GM21576 (cell line): ENCODE measurements around the gene CYB5R2.
"Not testable (repeated sequence)": the region's sequence is repeated elsewhere in the genome, so short reads cannot be mapped to it uniquely, and the experiment has no call there.

Experiments
- ATAC-seq: cut with Tn5 transposase; IDR thresholded peaks from one replicate; pipeline ENCODE4 v1.9.1; 2021; ENCODE audit warnings: mild to moderate bottlenecking, moderate library complexity; ENCODE audit not compliant: unreplicated experiment

CYB5R2 gene

GRCh38 chr11:7670641-7671040, 2.7 kb downstream of the CYB5R2 start:
- no peak for ATAC-seq

- ATAC-seq, result no peak
These were observed 4.4 kb downstream of the CYB5R2 start for GRCh38 chr11:7668911-7669310.

- no peak for ATAC-seq
These were observed 4.8 kb downstream of the CYB5R2 start for GRCh38 chr11:7668464-7668863.

GRCh38 chr11:7667460-7667859, 5.8 kb downstream of the CYB5R2 start:
- no peak for ATAC-seq

DNA sequence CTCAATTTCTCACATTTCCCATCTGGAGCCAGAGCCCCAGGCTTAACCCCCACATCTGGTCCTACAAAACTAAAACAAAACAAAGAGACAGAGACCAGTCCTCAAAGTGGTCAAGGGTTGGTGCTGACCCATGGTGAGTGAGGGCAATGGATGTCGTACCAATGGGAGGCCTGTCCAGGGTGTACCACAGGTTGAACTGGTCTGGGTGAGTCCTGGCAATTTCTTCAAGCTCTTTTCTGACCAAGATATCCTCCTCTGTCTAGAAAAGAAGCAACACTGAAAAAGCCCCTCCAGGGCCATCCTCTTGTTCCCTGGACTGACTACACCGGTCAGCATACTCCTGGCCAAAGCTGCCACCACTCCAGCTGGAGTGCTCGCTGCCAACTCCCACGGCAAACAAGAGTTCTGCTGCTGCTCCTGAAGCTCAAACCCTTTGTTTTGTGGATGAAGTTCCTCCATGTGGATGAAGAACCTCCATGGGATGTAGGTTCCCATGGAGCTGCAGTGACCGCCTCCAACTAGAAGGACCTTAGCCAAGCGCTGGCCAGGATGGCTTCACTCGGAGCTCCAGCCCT, 6.9 kb downstream of the CYB5R2 start:
- no peak for ATAC-seq

DNA sequence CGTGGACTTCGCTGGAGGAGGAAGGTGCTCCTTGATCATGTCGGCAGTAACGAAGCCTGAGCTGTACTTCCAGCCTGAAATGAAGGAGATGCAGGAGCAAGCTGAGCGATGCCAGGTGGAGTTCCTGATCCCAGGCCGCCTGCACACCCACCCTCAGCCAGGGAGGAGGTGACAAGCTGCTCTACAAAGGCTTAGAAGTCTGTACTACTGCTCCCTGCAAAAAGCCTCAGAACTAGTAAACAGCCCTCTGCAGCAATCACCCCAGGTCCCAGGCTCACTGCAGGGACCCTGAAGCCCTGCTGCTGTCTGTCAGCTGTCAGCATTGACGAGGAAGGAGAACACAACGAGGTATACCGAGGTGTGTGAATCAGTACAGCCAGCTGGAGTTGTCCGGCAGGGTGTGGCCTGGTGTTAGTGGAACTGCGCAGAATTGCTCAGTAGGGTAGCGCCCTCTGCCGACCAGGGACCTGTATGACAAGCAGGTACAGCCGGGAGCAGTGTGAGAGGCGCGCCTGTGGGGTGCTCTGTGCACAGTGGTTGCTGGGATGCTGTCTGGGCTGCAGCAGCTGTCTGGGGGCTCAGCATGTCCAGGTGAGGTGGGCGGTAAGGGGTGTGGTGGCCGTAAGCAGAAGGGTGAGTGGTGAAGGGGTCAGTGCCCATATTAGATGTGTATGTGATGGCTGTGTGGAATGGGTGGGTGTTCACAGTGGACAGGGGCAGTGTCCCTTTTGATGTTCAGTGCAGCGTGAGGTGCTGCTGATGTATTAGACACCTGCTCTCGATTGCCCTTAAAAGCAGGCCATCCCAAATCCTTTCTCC, 7.6 kb downstream of the CYB5R2 start:
- ATAC-seq, result peak; percentile 98

DNA sequence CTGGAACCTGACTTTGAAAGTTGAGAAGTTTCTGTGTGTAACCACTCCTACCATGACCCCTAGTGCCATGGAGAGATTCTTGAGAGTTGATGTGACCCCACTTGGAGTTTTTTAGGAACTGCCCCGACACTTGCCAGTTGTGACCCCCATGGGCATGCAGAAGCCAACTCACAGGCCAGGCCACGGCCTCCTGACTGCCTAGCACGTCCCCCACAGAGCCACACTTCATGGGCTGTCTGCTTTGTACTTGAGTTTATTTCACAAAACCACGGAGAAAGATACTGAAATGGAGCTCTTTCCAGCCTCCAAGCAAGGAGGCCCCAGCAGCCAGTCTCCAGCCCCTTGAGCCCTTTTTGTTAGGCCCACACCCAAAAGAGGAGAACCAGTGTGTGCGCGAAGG, 8.4 kb downstream of the CYB5R2 start:
- ATAC-seq, result no peak

DNA sequence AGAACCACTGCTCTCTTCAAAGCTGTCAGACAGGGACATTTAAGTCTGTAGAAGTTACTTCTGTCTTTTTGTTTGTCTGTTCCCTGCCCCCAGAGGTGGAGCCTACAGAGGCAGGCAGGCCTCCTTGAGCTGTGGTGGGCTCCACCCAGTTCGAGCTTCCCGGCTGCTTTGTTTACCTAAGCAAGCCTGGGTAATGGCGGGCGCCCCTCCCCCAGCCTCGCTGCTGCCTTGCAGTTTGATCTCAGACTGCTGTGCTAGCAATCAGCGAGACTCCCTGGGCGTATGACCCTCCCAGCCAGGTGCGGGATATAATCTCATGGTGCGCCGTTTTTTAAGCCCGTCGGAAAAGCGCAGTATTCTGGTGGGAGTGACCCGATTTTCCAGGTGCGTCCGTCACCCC, 9.8 kb downstream of the CYB5R2 start:
- not testable (repeated sequence) for ATAC-seq

GRCh38 chr11:7657306-7658025, 15.8 kb downstream of the CYB5R2 start:
- no peak for ATAC-seq

DNA sequence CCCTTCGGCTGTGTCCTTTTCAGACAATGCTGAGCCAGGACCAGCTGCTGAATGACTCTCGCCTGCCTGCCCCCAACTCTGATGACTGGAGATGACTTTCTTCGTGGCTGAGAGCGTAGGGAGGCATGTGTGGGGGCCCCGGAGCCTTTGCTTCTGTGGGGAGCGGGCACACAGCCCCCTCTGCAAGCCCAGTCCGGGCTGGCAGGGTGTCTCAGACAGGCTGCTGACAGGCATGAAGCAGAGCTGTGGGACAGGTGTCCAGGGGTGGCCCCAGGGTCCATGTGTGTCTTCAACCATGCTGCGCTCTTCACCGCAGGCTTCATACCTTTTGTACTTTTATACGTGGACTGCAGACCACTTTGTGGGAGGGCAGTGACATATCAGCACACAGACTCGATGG, 16.6 kb downstream of the CYB5R2 start:
- ATAC-seq, result no peak

- no peak for ATAC-seq
These were observed 17.8 kb downstream of the CYB5R2 start for GRCh38 chr11:7655253-7656217.

DNA sequence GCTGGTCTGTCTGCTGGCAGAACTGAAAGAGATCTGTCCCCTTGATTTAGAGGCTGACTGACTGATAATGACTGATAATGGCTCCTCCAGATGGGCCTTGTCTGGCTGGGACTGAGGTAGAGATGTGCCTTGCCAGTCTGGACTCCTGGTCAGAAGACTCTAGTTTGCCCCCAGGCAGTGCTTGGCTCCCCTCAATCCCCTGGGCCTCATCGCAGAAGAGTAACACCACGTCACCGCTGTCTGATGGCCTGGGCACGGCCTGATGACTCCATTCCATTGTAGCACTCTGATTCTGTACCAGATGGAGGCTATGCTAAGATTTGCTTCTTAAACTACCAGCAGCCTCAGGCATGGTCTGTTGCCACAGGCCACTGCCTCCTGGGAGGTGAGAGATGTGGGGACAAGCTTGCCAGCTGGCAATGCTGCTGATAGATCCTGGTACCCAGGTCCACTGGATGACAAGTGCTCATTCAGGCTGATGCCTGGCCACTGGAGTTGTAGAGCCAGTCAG, 19.1 kb downstream of the CYB5R2 start:
- no peak for ATAC-seq

DNA sequence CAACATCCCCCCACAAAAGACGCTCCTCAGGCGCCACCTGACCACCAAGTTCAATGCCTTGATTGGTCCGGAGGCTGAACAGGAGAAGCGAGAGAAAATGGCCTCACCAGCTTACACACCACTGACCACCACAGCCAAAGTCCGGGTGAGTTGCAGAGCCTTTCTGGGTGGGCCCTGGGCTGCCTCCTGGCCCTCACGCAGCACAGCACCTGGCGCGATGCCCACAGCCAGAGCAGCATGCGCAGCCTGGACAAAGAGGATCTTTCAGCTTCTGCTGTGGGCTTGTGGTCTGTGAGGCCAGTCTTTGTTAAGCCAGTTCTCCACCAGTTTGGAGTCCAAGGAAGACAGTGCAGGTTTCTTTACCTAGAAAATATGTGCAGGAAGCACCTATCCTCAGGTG, 21.6 kb downstream of the CYB5R2 start:
- no peak for ATAC-seq

- ATAC-seq, result no peak
These were observed 22.2 kb downstream of the CYB5R2 start for GRCh38 chr11:7651140-7651551.

- no peak for ATAC-seq
These were observed 25.0 kb downstream of the CYB5R2 start for GRCh38 chr11:7648264-7648663.

DNA sequence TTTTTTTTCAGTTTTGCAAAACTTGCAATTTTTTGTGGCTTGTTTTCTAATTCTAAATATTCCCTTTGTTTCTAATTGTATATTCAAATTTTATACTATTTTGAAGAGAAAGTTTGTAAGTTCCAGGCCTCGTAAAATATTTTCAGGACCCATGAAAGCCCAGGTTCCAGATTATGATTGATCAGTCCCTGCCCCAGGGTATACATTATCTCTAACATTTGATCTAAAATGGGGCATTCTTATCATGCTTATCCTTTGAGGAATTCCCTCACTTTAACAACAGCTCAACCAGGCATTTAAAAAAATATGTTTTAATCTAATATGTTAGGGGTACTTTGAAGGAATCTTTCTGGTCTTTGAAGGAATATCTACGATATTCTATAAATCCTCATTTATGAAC, 26.4 kb downstream of the CYB5R2 start:
- no peak for ATAC-seq

DNA sequence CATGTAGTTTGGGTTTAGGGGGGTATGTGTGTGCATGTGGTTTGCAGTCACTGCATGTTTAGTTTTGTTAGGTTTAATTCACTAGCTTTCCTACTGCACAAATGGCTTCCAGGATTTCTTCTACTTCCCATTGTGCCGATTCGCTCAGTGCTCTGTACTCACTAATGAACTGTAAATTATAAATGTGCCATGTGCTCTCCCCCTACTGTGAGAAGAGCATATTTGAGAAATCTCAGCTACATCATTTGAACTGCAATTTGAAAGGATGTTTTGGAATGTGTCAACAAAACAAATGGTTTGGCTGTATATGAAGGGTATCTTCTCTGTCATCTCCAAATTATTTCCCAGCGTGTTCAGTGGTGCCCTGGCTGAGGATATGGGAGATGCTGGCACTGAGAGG, 28.1 kb downstream of the CYB5R2 start:
- no peak for ATAC-seq

DNA sequence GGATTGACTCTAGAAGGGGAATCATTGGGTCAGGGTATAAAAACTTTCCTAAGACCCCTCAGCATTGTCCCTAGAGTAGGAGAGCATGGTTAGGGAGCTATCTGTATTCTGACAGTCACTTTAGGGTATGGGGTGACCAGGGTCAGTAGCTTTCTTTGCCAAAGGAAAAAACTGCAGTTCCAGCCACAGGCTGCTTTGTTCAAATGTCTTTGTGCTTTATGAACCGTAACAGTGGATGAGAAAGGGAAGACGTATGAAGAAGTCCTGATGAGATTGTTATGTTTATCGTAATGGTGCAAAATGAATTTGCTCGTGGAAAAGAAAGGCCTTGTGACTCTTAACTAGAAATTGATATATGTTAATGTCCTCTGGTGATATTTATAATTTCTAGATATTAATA, 30.0 kb downstream of the CYB5R2 start:
- ATAC-seq, result no peak

- ATAC-seq, result no peak
These were observed 30.6 kb downstream of the CYB5R2 start for GRCh38 chr11:7642747-7643146.

- no peak for ATAC-seq
These were observed 32.5 kb downstream of the CYB5R2 start for GRCh38 chr11:7640816-7641215.

GRCh38 chr11:7639643-7640025, 33.7 kb downstream of the CYB5R2 start:
- ATAC-seq, result no peak
